ENCODE data around the gene BEND6.

The BEND6 gene

DNA sequence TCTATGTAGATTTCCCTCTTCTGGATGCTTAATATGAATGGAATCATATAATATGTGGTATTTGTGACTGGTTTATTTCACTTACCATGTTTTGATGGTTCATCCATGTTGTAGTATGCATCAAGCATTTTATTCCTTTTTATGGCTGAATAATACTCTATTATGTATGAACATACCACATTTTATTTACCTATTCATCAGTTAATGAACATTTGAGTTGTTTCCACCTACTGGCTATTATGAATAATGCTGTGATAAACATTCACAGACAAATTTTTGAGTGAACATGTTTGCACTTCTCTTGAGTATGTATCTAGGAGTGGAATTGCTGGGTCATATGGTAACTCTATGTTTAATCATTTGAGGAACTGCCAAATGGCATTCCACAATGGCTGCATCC is 120.2 kb downstream of the BEND6 start:
- H3K4me3 ChIP-seq (replicated peaks; ENCODE audit: low read depth, low read length) = no peak overlapping the region
- no peak for DNase-seq (ENCODE audit: extremely low read depth, low read depth)
- TF ChIP-seq, protein P1, sequence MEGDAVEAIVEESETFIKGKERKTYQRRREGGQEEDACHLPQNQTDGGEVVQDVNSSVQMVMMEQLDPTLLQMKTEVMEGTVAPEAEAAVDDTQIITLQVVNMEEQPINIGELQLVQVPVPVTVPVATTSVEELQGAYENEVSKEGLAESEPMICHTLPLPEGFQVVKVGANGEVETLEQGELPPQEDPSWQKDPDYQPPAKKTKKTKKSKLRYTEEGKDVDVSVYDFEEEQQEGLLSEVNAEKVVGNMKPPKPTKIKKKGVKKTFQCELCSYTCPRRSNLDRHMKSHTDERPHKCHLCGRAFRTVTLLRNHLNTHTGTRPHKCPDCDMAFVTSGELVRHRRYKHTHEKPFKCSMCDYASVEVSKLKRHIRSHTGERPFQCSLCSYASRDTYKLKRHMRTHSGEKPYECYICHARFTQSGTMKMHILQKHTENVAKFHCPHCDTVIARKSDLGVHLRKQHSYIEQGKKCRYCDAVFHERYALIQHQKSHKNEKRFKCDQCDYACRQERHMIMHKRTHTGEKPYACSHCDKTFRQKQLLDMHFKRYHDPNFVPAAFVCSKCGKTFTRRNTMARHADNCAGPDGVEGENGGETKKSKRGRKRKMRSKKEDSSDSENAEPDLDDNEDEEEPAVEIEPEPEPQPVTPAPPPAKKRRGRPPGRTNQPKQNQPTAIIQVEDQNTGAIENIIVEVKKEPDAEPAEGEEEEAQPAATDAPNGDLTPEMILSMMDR (IDR thresholded peaks at IDR 0.05; ENCODE audit: low read depth, low read length, missing control alignments) = no peak

Data from HFF-Myc (cell line).